Loucy (cell line): ENCODE data around the gene GAST.

ENCODE experiments used
- CTCF ChIP-seq: fragments of 200-600 bp; sonication (generic); conservative IDR thresholded peaks from 2 replicates; pipeline ENCODE4 v1.5.1; 2014; ENCODE audit warnings: mild to moderate bottlenecking, antibody characterized with exemption, low read length
- EZH2phosphoT487 ChIP-seq: fragments of 200-600 bp; IDR thresholded peaks from 2 replicates; pipeline ENCODE4 v1.6.1; 2018; ENCODE audit warnings: antibody characterized with exemption, mild to moderate bottlenecking, moderate library complexity, borderline replicate concordance

- TF ChIP-seq CTCF (no peak), EZH2phosphoT487 (no peak)
Measured at GRCh38 chr17:41705271-41705991, 6.7 kb upstream of the GAST start.
